ENCODE results near the gene TBC1D32. TPM values are rescaled to one million over a fixed set of nuclear protein-coding genes. Genes with fewer than 3 reads are reported as not detected.

Gene TBC1D32
- polyA plus RNA-seq, 1 donor (not counting 4 experiments of a cell fraction or from before 2014, with no cell fraction given), result 6.7 TPM

- Histone ChIP-seq H3K9ac (ENCODE audit: control insufficient read depth, extremely low read depth, insufficient read depth, low read length) (no peak overlapping the region), H3K27me3 (ENCODE audit: control insufficient read depth, extremely low read depth, insufficient read depth, low read length) (no peaks in the 10 kb centered on the region), H3K27ac (ENCODE audit: control insufficient read depth, insufficient read depth, low read length) (no peak overlapping the region), H3K9me3 (ENCODE audit: control insufficient read depth, low read depth, low read length) (no peaks in the 10 kb centered on the region), H3K4me1 (ENCODE audit: control insufficient read depth, extremely low read depth, insufficient read depth, low read length) (no peaks in the 10 kb centered on the region), H3K4me3 (ENCODE audit: control insufficient read depth in 2 of 3, extremely low read depth in 1 of 3, insufficient read depth in 2 of 3, low read depth in 1 of 3, low read length in 3 of 3) (no peak overlapping the region), H3K79me2 (ENCODE audit: control insufficient read depth, insufficient read depth, low read length) (no peaks in the 10 kb centered on the region), H3K4me2 (ENCODE audit: control insufficient read depth, extremely low read depth, insufficient read depth, low read depth, low read length) (no peak overlapping the region), H2AFZ (ENCODE audit: control insufficient read depth, low read length) (no peak overlapping the region), H3K36me3 (ENCODE audit: control insufficient read depth in 2 of 2, extremely low read depth in 1 of 2, insufficient read depth in 2 of 2, low read length in 2 of 2) (no peaks in the 10 kb centered on the region), H3K9me1 (ENCODE audit: control insufficient read depth, extremely low read depth, insufficient read depth, low read length) (no peaks in the 10 kb centered on the region), H4K20me1 (ENCODE audit: control insufficient read depth, extremely low read depth, insufficient read depth, low read length) (no peaks in the 10 kb centered on the region)
- no peak for DNase-seq (ENCODE audit: low read depth, low spot score)
- dilution Hi-C loops (cut with MboI; ENCODE audit: extremely low pct_ligation_motif_present, low sequenced_read_pairs), result no loop called here
- TF ChIP-seq EZH2 (IDR thresholded peaks at IDR 0.05; ENCODE audit: low read length), result no peak
- TF ChIP-seq, protein P1, sequence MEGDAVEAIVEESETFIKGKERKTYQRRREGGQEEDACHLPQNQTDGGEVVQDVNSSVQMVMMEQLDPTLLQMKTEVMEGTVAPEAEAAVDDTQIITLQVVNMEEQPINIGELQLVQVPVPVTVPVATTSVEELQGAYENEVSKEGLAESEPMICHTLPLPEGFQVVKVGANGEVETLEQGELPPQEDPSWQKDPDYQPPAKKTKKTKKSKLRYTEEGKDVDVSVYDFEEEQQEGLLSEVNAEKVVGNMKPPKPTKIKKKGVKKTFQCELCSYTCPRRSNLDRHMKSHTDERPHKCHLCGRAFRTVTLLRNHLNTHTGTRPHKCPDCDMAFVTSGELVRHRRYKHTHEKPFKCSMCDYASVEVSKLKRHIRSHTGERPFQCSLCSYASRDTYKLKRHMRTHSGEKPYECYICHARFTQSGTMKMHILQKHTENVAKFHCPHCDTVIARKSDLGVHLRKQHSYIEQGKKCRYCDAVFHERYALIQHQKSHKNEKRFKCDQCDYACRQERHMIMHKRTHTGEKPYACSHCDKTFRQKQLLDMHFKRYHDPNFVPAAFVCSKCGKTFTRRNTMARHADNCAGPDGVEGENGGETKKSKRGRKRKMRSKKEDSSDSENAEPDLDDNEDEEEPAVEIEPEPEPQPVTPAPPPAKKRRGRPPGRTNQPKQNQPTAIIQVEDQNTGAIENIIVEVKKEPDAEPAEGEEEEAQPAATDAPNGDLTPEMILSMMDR (optimal IDR thresholded peaks at IDR 0.05 in 1 of 3, IDR thresholded peaks at IDR 0.05 in 1 of 3, conservative IDR thresholded peaks at IDR 0.05 in 1 of 3; ENCODE audit: extremely low read depth in 1 of 3, insufficient read depth in 2 of 3, low read length in 3 of 3), result no peak
- FAIRE-seq, result no peak
These were observed 175.4 kb downstream of the TBC1D32 start for GRCh38 chr6:121158891-121159290.

- Histone ChIP-seq H3K4me1 (ENCODE audit: control insufficient read depth, extremely low read depth, insufficient read depth, low read length) (no peaks in the 10 kb centered on the region), H3K36me3 (ENCODE audit: control insufficient read depth in 2 of 2, extremely low read depth in 1 of 2, insufficient read depth in 2 of 2, low read length in 2 of 2) (no peaks in the 10 kb centered on the region), H3K4me3 (ENCODE audit: control insufficient read depth in 2 of 3, extremely low read depth in 1 of 3, insufficient read depth in 2 of 3, low read depth in 1 of 3, low read length in 3 of 3) (no peak overlapping the region), H2AFZ (ENCODE audit: control insufficient read depth, low read length) (no peak overlapping the region), H3K4me2 (ENCODE audit: control insufficient read depth, extremely low read depth, insufficient read depth, low read depth, low read length) (no peak overlapping the region), H3K27me3 (ENCODE audit: control insufficient read depth, extremely low read depth, insufficient read depth, low read length) (no peaks in the 10 kb centered on the region), H4K20me1 (ENCODE audit: control insufficient read depth, extremely low read depth, insufficient read depth, low read length) (no peaks in the 10 kb centered on the region), H3K9me1 (ENCODE audit: control insufficient read depth, extremely low read depth, insufficient read depth, low read length) (no peaks in the 10 kb centered on the region), H3K9me3 (ENCODE audit: control insufficient read depth, low read depth, low read length) (no peaks in the 10 kb centered on the region), H3K27ac (ENCODE audit: control insufficient read depth, insufficient read depth, low read length) (no peak overlapping the region), H3K9ac (ENCODE audit: control insufficient read depth, extremely low read depth, insufficient read depth, low read length) (no peak overlapping the region), H3K79me2 (ENCODE audit: control insufficient read depth, insufficient read depth, low read length) (no peaks in the 10 kb centered on the region)
- no peak for TF ChIP-seq EZH2 (IDR thresholded peaks at IDR 0.05; ENCODE audit: low read length)
- TF ChIP-seq, protein P1 (optimal IDR thresholded peaks at IDR 0.05 in 1 of 3, IDR thresholded peaks at IDR 0.05 in 1 of 3, conservative IDR thresholded peaks at IDR 0.05 in 1 of 3; ENCODE audit: extremely low read depth in 1 of 3, insufficient read depth in 2 of 3, low read length in 3 of 3), result no peak
- DNase-seq (ENCODE audit: low read depth, low spot score) (no peak), FAIRE-seq (no peak)
- dilution Hi-C loops (cut with MboI; ENCODE audit: extremely low pct_ligation_motif_present, low sequenced_read_pairs), result no loop called here
These were observed 175.8 kb downstream of the TBC1D32 start for GRCh38 chr6:121158438-121158837.
